ENCODE measurements around the gene NACC2.

NACC2 gene

GRCh38 chr9:135973277-135974219 lies 121.5 kb downstream of the NACC2 start:
- Mint-ChIP-seq H3K4me1 (peaks cover 15% of the 10 kb centered on the region), H3K27ac (no peak overlapping the region), H3K36me3 (ENCODE audit: low read depth) (no peaks in the 10 kb centered on the region), H3K9me3 (no peaks in the 10 kb centered on the region), H3K4me3 (no peak overlapping the region), H3K27me3 (ENCODE audit: low read depth, poor library complexity) (peaks cover 42% of the 10 kb centered on the region)
- DNase-seq: no peak
- no peak for TF ChIP-seq CTCF (IDR thresholded peaks at IDR 0.05)

GRCh38 chr9:135971892-135972291 lies 123.2 kb downstream of the NACC2 start:
- peaks cover 15% of the 10 kb centered on the region for H3K4me1 Mint-ChIP-seq
- H3K27me3 Mint-ChIP-seq (ENCODE audit: low read depth, poor library complexity): peaks cover 42% of the 10 kb centered on the region
- H3K9me3 Mint-ChIP-seq: no peaks in the 10 kb centered on the region
- DNase-seq: peak; percentile 91
- H3K4me3 Mint-ChIP-seq: no peak overlapping the region
- H3K27ac Mint-ChIP-seq: no peak overlapping the region
- TF ChIP-seq CTCF (IDR thresholded peaks at IDR 0.05): no peak
- no peaks in the 10 kb centered on the region for H3K36me3 Mint-ChIP-seq (ENCODE audit: low read depth)

GRCh38 chr9:135971111-135971766 lies 123.8 kb downstream of the NACC2 start:
- no peaks in the 10 kb centered on the region for H3K36me3 Mint-ChIP-seq (ENCODE audit: low read depth)
- H3K27ac Mint-ChIP-seq: no peak overlapping the region
- peaks cover 42% of the 10 kb centered on the region for H3K27me3 Mint-ChIP-seq (ENCODE audit: low read depth, poor library complexity)
- no peak for DNase-seq
- no peak for TF ChIP-seq CTCF (IDR thresholded peaks at IDR 0.05)
- H3K9me3 Mint-ChIP-seq: no peaks in the 10 kb centered on the region
- H3K4me3 Mint-ChIP-seq: no peak overlapping the region
- H3K4me1 Mint-ChIP-seq: peaks cover 9% of the 10 kb centered on the region

- no peak for TF ChIP-seq CTCF (IDR thresholded peaks at IDR 0.05)
- Mint-ChIP-seq H3K36me3 (ENCODE audit: low read depth) (no peaks in the 10 kb centered on the region), H3K27me3 (ENCODE audit: low read depth, poor library complexity) (peaks cover 45% of the 10 kb centered on the region), H3K9me3 (no peaks in the 10 kb centered on the region), H3K27ac (no peak overlapping the region), H3K4me1 (peaks cover 5% of the 10 kb centered on the region), H3K4me3 (no peak overlapping the region)
- no peak for DNase-seq
These were observed 124.8 kb downstream of the NACC2 start for GRCh38 chr9:135970128-135970815.

- peaks cover 5% of the 10 kb centered on the region for H3K4me1 Mint-ChIP-seq
- no peak for TF ChIP-seq CTCF (IDR thresholded peaks at IDR 0.05)
- DNase-seq: no peak
- H3K27ac Mint-ChIP-seq: no peak overlapping the region
- no peaks in the 10 kb centered on the region for H3K36me3 Mint-ChIP-seq (ENCODE audit: low read depth)
- H3K27me3 Mint-ChIP-seq (ENCODE audit: low read depth, poor library complexity): peaks cover 46% of the 10 kb centered on the region
- H3K9me3 Mint-ChIP-seq: no peaks in the 10 kb centered on the region
- no peak overlapping the region for H3K4me3 Mint-ChIP-seq
These were observed 125.9 kb downstream of the NACC2 start for GRCh38 chr9:135969064-135969683.

All from nephron progenitor cell (in vitro differentiated cells).